ENCODE data around the gene DPYD. TPM values are rescaled to one million over a fixed set of nuclear protein-coding genes. Genes with fewer than 3 reads are reported as not detected.

The DPYD gene
- total RNA-seq, 1 donor, result 81.4 TPM

- Histone ChIP-seq H3K4me3 (ENCODE audit: insufficient read depth, low read length) (no peak overlapping the region), H3K4me2 (ENCODE audit: insufficient read depth, low read length) (no peak overlapping the region), H3K9me3 (ENCODE audit: low read depth, low read length) (no peaks in the 10 kb centered on the region), H2AFZ (ENCODE audit: low read length) (no peak overlapping the region), H4K20me1 (ENCODE audit: insufficient read depth, low read length) (no peaks in the 10 kb centered on the region), H3K27me3 (ENCODE audit: insufficient read depth, low read length) (no peaks in the 10 kb centered on the region), H3K36me3 (ENCODE audit: insufficient read depth, low read length) (no peaks in the 10 kb centered on the region), H3K27ac (ENCODE audit: low read depth, low read length) (no peak overlapping the region), H3K4me1 (ENCODE audit: insufficient read depth, low read length) (no peaks in the 10 kb centered on the region), H3K79me2 (ENCODE audit: insufficient read depth, low read length) (no peaks in the 10 kb centered on the region)
- no peak for DNase-seq (ENCODE audit: insufficient read length, low spot score, missing footprints)
- TF ChIP-seq CTCF (IDR thresholded peaks at IDR 0.05; ENCODE audit: extremely low read depth, low read depth, low read length), result no peak
Observed at GRCh38 chr1:97368296-97368695, 552.5 kb downstream of the DPYD start.

GRCh38 chr1:97366984-97367383, 553.9 kb downstream of the DPYD start:
- Histone ChIP-seq H3K4me3 (ENCODE audit: insufficient read depth, low read length) (no peak overlapping the region), H3K36me3 (ENCODE audit: insufficient read depth, low read length) (no peaks in the 10 kb centered on the region), H3K27ac (ENCODE audit: low read depth, low read length) (no peak overlapping the region), H3K4me1 (ENCODE audit: insufficient read depth, low read length) (no peaks in the 10 kb centered on the region), H3K79me2 (ENCODE audit: insufficient read depth, low read length) (no peaks in the 10 kb centered on the region), H4K20me1 (ENCODE audit: insufficient read depth, low read length) (no peaks in the 10 kb centered on the region), H3K4me2 (ENCODE audit: insufficient read depth, low read length) (no peak overlapping the region), H2AFZ (ENCODE audit: low read length) (no peak overlapping the region), H3K9me3 (ENCODE audit: low read depth, low read length) (no peaks in the 10 kb centered on the region), H3K27me3 (ENCODE audit: insufficient read depth, low read length) (no peaks in the 10 kb centered on the region)
- TF ChIP-seq CTCF (IDR thresholded peaks at IDR 0.05; ENCODE audit: extremely low read depth, low read depth, low read length), result no peak
- no peak for DNase-seq (ENCODE audit: insufficient read length, low spot score, missing footprints)

- Histone ChIP-seq H3K27ac (ENCODE audit: low read depth, low read length) (no peak overlapping the region), H3K4me1 (ENCODE audit: insufficient read depth, low read length) (no peaks in the 10 kb centered on the region), H3K36me3 (ENCODE audit: insufficient read depth, low read length) (no peaks in the 10 kb centered on the region), H3K9me3 (ENCODE audit: low read depth, low read length) (no peaks in the 10 kb centered on the region), H3K4me2 (ENCODE audit: insufficient read depth, low read length) (no peak overlapping the region), H3K4me3 (ENCODE audit: insufficient read depth, low read length) (no peak overlapping the region), H3K79me2 (ENCODE audit: insufficient read depth, low read length) (no peaks in the 10 kb centered on the region), H4K20me1 (ENCODE audit: insufficient read depth, low read length) (no peaks in the 10 kb centered on the region), H2AFZ (ENCODE audit: low read length) (no peak overlapping the region), H3K27me3 (ENCODE audit: insufficient read depth, low read length) (no peaks in the 10 kb centered on the region)
- no peak for DNase-seq (ENCODE audit: insufficient read length, low spot score, missing footprints)
- TF ChIP-seq CTCF (IDR thresholded peaks at IDR 0.05; ENCODE audit: extremely low read depth, low read depth, low read length), result no peak
Observed at GRCh38 chr1:97365026-97365425, 555.8 kb downstream of the DPYD start.

- Histone ChIP-seq H3K79me2 (ENCODE audit: insufficient read depth, low read length) (no peaks in the 10 kb centered on the region), H3K4me3 (ENCODE audit: insufficient read depth, low read length) (no peak overlapping the region), H4K20me1 (ENCODE audit: insufficient read depth, low read length) (no peaks in the 10 kb centered on the region), H3K36me3 (ENCODE audit: insufficient read depth, low read length) (no peaks in the 10 kb centered on the region), H3K4me2 (ENCODE audit: insufficient read depth, low read length) (no peak overlapping the region), H3K4me1 (ENCODE audit: insufficient read depth, low read length) (no peaks in the 10 kb centered on the region), H3K27ac (ENCODE audit: low read depth, low read length) (no peak overlapping the region), H3K9me3 (ENCODE audit: low read depth, low read length) (no peaks in the 10 kb centered on the region), H2AFZ (ENCODE audit: low read length) (no peak overlapping the region), H3K27me3 (ENCODE audit: insufficient read depth, low read length) (no peaks in the 10 kb centered on the region)
- peak; percentile 25 for DNase-seq (ENCODE audit: insufficient read length, low spot score, missing footprints)
- TF ChIP-seq CTCF (IDR thresholded peaks at IDR 0.05; ENCODE audit: extremely low read depth, low read depth, low read length), result no peak
Observed at GRCh38 chr1:97364086-97364485, 556.7 kb downstream of the DPYD start.
